Small intestine (tissue), 7 donors: ENCODE data around the gene BDH1. TPM values are rescaled to one million over a fixed set of nuclear protein-coding genes. Genes with fewer than 3 reads are reported as not detected.
A peak's percentile ranks its signal among the peaks of the same experiment; 100 is the strongest.

ENCODE experiments used
- DNase-seq, 2 donors: peaks; one replicate each; pipeline versions ENCODE4 v3.0.0 to v3.0.0-alpha.2; 2013
- FAIRE-seq: peaks from 2 replicates; lab custom pipeline; 2012; peaks lifted over from hg19 to GRCh38; lab: Jason Lieb, UNC
- H3K27ac ChIP-seq, 3 donors: one replicate each; pipeline ENCODE4 v1.5.1; 2013; ENCODE audit warnings: low read length in 2 of 3, mild to moderate bottlenecking in 2 of 3, control low read depth in 1 of 3, inconsistent platforms in 1 of 3, low read depth in 1 of 3, moderate library complexity in 1 of 3
- H3K27me3 ChIP-seq, 3 donors: one replicate each; pipeline ENCODE4 v1.6.1; 2013; ENCODE audit warnings: low read length in 3 of 3, inconsistent platforms in 1 of 3; ENCODE audit not compliant: control insufficient read depth in 3 of 3, insufficient read depth in 3 of 3
- H3K36me3 ChIP-seq, 3 donors: one replicate each; pipeline ENCODE4 v1.6.1; 2013; ENCODE audit warnings: low read length in 3 of 3, inconsistent platforms in 1 of 3, low read depth in 1 of 3, mild to moderate bottlenecking in 1 of 3, moderate library complexity in 1 of 3; ENCODE audit not compliant: control insufficient read depth in 3 of 3, insufficient read depth in 2 of 3
- H3K4me1 ChIP-seq, 3 donors: one replicate each; pipeline ENCODE4 v1.6.1; 2013; ENCODE audit warnings: low read length in 2 of 3, inconsistent platforms in 1 of 3, low read depth in 1 of 3, mild to moderate bottlenecking in 1 of 3, moderate library complexity in 1 of 3; ENCODE audit not compliant: control insufficient read depth in 3 of 3, insufficient read depth in 2 of 3
- H3K4me3 ChIP-seq, 3 donors: one replicate each; pipeline ENCODE4 v1.5.1; 2013; ENCODE audit warnings: low read length in 3 of 3, control low read depth in 1 of 3, inconsistent platforms in 1 of 3, low read depth in 1 of 3, mild to moderate bottlenecking in 1 of 3, moderate library complexity in 1 of 3
- H3K9me3 ChIP-seq, 2 donors: one replicate each; pipeline ENCODE4 v1.6.1; 2013; ENCODE audit warnings: low read depth in 1 of 2, low read length in 1 of 2; ENCODE audit not compliant: control insufficient read depth in 2 of 2, insufficient read depth in 1 of 2
- WGBS, 3 donors: extraction: QIAGEN DNeasy Blood & Tissue Kit; methylation state at CpG; one replicate each; pipeline ENCODE4 v1.1.7; 2013; 5-methylcytosine and 5-hydroxymethylcytosine counted together
- polyA plus RNA-seq, 4 donors: library from polyadenylated mRNA; stranded (reverse) in 3 of 4; unstranded in 1 of 4; fragments of 200-250 nt in 3 of 4; fragments of 120-200 nt in 1 of 4; gene quantifications; one replicate each; pipeline versions ENCODE4 v1.2.1 to v1.2.3, GENCODE V29; 2013
- donor health status: healthy with polysubstance abuse.
- donor health status: control.
- donor health status: control.
- donor health status: Bipolar disorder and iron deficiency.
- donor health status: healthy.

Gene BDH1
- polyA plus RNA-seq, 4 donors: 71.1 to 101 (median 91.4) TPM

DNA sequence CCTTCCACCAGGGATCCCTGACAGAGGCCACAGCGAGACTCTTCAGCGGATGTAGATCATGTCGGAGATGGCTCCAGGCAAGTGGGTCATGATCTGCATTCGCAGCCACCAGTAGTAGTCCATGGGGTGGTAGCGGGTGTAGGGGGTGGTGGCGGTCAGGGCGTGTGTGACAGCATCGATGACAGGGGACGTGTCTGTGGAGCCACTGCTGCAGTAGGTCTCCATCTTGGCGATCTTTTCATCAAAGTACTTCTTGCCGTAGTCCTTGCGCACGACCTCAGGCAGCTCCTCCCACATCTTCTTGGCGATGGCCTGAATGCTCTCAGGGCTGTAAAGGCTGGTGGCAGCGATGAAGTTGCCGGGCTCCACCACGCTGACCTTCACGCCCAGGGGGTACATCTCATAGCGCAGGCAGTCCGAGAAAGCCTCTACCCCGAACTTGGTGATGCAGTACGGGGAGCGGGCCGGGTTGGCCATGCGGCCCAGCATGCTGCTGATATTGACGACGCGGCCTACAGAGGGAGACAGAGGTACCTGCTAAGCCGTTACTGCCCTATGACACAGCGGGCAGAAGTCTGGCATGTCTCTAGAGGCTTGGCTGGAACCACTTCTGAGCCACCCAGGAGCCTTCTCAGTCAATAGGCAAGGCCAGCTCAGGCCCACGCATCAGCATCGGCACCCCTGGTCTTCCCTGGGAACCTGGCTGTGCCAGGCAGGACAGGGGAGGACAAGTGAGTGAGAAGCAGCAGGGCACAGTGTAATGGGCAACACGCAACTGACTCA is 43.7 kb downstream of the BDH1 start:
- H3K9me3 ChIP-seq: no peaks in the 10 kb centered on the region
- H3K4me1 ChIP-seq: peaks cover 0 to 59% (median 3%) of the 10 kb centered on the region in 3 donors
- H3K4me3 ChIP-seq: no peak overlapping the region
- 92 to 96% (median 92%) methylated on average over 33 of the region's 33 CpGs for whole genome bisulfite sequencing, 3 donors
- H3K27me3 ChIP-seq: no peaks in the 10 kb centered on the region
- H3K36me3 ChIP-seq: peaks cover 0 to 49% (median 7%) of the 10 kb centered on the region in 3 donors
- FAIRE-seq (no peak), DNase-seq (no peak)
- peak overlapping the region; percentile 82 to 96 (median 91) for H3K27ac ChIP-seq

DNA sequence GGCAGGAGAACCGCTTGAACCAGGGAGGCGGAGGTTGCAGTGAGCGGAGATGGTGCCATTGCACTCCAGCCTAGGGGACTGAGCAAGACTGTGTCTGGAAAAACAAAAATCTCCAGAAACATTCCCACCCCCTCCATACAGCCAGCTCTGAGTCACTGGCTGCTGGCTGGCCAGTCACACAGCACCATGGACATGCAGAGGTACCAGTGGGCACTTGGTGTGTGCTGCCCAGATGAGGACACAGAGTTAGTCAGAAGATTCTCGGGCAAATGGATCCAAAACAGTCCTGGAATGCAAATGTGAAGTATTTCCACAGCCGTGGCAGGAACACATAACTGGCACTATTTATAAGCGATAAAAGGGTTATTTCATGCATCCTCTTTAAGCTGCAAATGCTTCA is 44.6 kb downstream of the BDH1 start:
- 89 to 95% (median 94%) methylated on average over 6 of the region's 6 CpGs for WGBS, 3 donors
- H3K9me3 ChIP-seq: no peaks in the 10 kb centered on the region
- no peak overlapping the region for H3K4me3 ChIP-seq
- no peak for FAIRE-seq
- H3K27ac ChIP-seq: no peak overlapping the region
- peaks cover 0 to 49% (median 3%) of the 10 kb centered on the region in 3 donors for H3K4me1 ChIP-seq
- peaks cover 0 to 44% (median 7%) of the 10 kb centered on the region in 3 donors for H3K36me3 ChIP-seq
- DNase-seq: no peak
- no peaks in the 10 kb centered on the region for H3K27me3 ChIP-seq

DNA sequence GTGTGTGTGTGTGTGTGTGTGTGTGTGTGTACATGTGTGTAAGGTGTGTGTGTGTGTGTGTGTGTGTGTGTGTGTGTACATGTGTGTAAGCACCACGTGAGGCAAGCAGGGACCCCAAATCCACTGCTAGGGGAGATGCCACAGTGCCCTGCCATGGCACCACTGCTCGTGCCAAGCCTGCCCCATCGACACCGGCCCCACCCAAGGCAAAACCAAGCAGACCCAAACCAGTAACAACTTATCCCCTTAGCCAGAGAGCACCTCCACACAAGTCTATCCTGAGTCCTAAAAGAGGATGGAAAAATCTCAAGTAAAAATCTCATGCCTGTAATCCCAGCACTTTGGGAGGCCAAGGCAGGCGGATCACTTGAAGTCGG is 45.1 kb downstream of the BDH1 start:
- Histone ChIP-seq H3K4me1 (peaks cover 0 to 44% (median 3%) of the 10 kb centered on the region in 3 donors), H3K9me3 (no peaks in the 10 kb centered on the region), H3K27me3 (no peaks in the 10 kb centered on the region), H3K36me3 (peaks cover 0 to 42% (median 7%) of the 10 kb centered on the region in 3 donors), H3K4me3 (no peak overlapping the region), H3K27ac (no peak overlapping the region)
- 80 to 81% (median 80%) methylated on average over 5 to 6 of the region's 6 CpGs for WGBS, 3 donors
- no peak for DNase-seq
- FAIRE-seq: no peak

- Histone ChIP-seq H3K9me3 (no peaks in the 10 kb centered on the region), H3K27me3 (no peaks in the 10 kb centered on the region), H3K36me3 (peaks cover 0 to 30% (median 7%) of the 10 kb centered on the region in 3 donors), H3K4me1 (peaks cover 0 to 30% (median 4%) of the 10 kb centered on the region in 3 donors), H3K27ac (no peak overlapping the region), H3K4me3 (peak overlapping the region in 1 of 3 donors; percentile 48)
- no peak for DNase-seq
- WGBS, 3 donors: 80 to 87% (median 83%) methylated on average over 27 of the region's 27 CpGs
- no peak for FAIRE-seq
Measured at GRCh38 chr3:197508924-197509775, 46.6 kb downstream of the BDH1 start.

GRCh38 chr3:197508461-197508860 is 47.3 kb downstream of the BDH1 start:
- H3K27me3 ChIP-seq: no peaks in the 10 kb centered on the region
- no peak overlapping the region for H3K4me3 ChIP-seq
- WGBS, 3 donors: 61 to 70% (median 69%) methylated on average over 6 of the region's 6 CpGs
- peaks cover 0 to 23% (median 4%) of the 10 kb centered on the region in 3 donors for H3K4me1 ChIP-seq
- DNase-seq: no peak
- no peaks in the 10 kb centered on the region for H3K9me3 ChIP-seq
- no peak for FAIRE-seq
- H3K36me3 ChIP-seq: peaks cover 0 to 30% (median 7%) of the 10 kb centered on the region in 3 donors
- no peak overlapping the region for H3K27ac ChIP-seq

GRCh38 chr3:197508051-197508451 is 47.7 kb downstream of the BDH1 start:
- Histone ChIP-seq H3K9me3 (no peaks in the 10 kb centered on the region), H3K36me3 (peaks cover 0 to 26% (median 7%) of the 10 kb centered on the region in 3 donors), H3K4me3 (no peak overlapping the region), H3K27me3 (no peaks in the 10 kb centered on the region), H3K4me1 (peaks cover 0 to 20% (median 3%) of the 10 kb centered on the region in 3 donors), H3K27ac (no peak overlapping the region)
- DNase-seq (no peak), FAIRE-seq (no peak)
- WGBS, 3 donors: 85 to 90% (median 90%) methylated on average over 8 of the region's 8 CpGs

DNA sequence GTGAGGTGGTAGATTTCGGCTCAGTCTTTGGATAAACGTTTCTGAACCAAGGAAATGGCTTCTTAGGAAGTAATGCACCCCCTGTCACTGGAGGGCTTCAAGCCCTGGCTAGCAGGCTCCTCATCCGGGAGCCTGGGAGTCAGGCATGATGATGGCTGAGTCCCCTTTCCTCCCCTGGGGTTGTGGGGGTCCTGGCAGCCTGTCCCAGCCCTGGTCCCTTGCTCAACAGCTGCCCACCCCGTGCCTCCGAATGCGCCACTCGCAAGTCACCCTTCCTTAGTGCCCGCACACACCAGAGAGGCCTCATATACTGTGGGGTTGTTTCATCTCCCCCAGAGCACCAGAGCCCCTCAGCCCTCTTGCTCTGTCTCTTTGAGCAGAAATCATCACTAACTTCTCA is 48.2 kb downstream of the BDH1 start:
- Histone ChIP-seq H3K9me3 (no peaks in the 10 kb centered on the region), H3K4me1 (peaks cover 1 to 19% (median 3%) of the 10 kb centered on the region in 3 donors), H3K27ac (no peak overlapping the region), H3K4me3 (no peak overlapping the region), H3K36me3 (peaks cover 0 to 22% (median 7%) of the 10 kb centered on the region in 3 donors), H3K27me3 (no peaks in the 10 kb centered on the region)
- 71 to 82% (median 77%) methylated on average over 8 of the region's 8 CpGs for WGBS, 3 donors
- FAIRE-seq (no peak), DNase-seq (no peak)

GRCh38 chr3:197507081-197507480 is 48.7 kb downstream of the BDH1 start:
- H3K4me3 ChIP-seq: no peak overlapping the region
- 72 to 82% (median 79%) methylated on average over 8 of the region's 8 CpGs for WGBS, 3 donors
- peaks cover 3 to 15% (median 4%) of the 10 kb centered on the region in 3 donors for H3K4me1 ChIP-seq
- no peaks in the 10 kb centered on the region for H3K27me3 ChIP-seq
- H3K9me3 ChIP-seq: no peaks in the 10 kb centered on the region
- no peak overlapping the region for H3K27ac ChIP-seq
- DNase-seq: no peak
- FAIRE-seq: no peak
- peaks cover 0 to 17% (median 7%) of the 10 kb centered on the region in 3 donors for H3K36me3 ChIP-seq
